ENCODE measurements around the gene PSKH1.

DNA sequence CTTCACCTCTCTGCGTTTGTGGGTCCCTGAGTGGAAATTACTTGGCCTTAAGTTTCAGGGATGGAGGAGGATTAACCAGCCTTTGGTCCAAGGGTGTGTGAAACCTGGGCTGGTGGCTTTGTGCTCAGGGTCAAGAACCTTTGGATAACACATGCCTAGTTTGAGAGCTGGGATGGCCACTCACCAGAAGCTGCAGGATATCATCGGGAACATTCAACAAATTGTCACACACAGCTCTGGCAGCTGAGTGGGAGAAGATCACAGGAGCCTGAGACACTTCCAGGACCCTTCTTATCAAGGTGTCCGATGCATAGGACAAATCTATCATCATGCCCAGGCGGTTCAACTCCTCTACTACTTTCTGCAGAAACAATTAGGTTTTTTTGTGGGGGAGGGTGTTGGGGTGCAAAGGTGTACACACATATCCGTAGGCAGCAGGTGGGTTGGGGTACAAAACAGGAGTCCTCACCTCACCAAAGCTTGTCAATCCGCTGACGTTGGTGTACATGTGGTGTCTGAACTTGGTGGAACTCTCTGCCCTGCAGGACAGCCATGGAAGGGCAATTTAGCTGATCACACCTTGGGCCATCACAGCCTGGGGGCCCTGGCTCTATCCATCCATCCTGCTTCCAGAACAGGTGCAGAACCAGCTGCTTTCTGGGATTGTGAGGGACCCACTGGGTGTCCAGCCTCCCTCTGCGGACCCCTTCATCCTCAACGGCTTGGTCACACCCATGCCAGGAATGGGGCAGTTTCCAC, 84.6 kb downstream of the PSKH1 start:
- TF ChIP-seq CTCF (conservative IDR thresholded peaks at IDR 0.05; ENCODE audit: low read depth, low read length) (no peak), EZH2 (IDR thresholded peaks at IDR 0.05; ENCODE audit: borderline replicate concordance, low read depth, low read length, poor library complexity, severe bottlenecking) (no peak)

All from A673 (cell line).